ENCODE results near the gene ZXDC. TPM values are rescaled to one million over a fixed set of nuclear protein-coding genes. Genes with fewer than 3 reads are reported as not detected.

ZXDC gene
- total RNA-seq, 1 experiment from 2014 or later = 37.2 TPM

- Mint-ChIP-seq H3K4me3 (ENCODE audit: unreplicated experiment) (no peak overlapping the region), H3K9me3 (ENCODE audit: unreplicated experiment) (no peaks in the 10 kb centered on the region), H3K4me1 (ENCODE audit: insufficient read depth, unreplicated experiment) (peaks cover 9% of the 10 kb centered on the region), H3K36me3 (ENCODE audit: insufficient read depth, unreplicated experiment) (peaks cover 82% of the 10 kb centered on the region), H3K27ac (ENCODE audit: low read depth, unreplicated experiment) (no peak overlapping the region), H3K27me3 (ENCODE audit: insufficient read depth, unreplicated experiment) (no peaks in the 10 kb centered on the region)
- DNase-seq (ENCODE audit: unreplicated experiment) = no peak
- no TSS peak for BruUV-seq (replicated peaks)
- CTCF ChIA-PET = interaction anchor here (0.6 kb wide), 2 partner anchors 295 to 421 kb away, joined by 3 to 5 read pairs; no protein-coding TSS in a partner anchor
- TF ChIP-seq CTCF (IDR thresholded peaks at IDR 0.05; ENCODE audit: unreplicated experiment) = no peak
- intact Hi-C loops (cut with micrococcal nuclease) = no loop called here
- POLR2A ChIA-PET = no interaction called here
Measured at GRCh38 chr3:126464997-126465396, 10.7 kb downstream of the ZXDC start.

GRCh38 chr3:126464494-126464893 lies 11.2 kb downstream of the ZXDC start:
- H3K4me3 Mint-ChIP-seq (ENCODE audit: unreplicated experiment) = no peak overlapping the region
- POLR2A ChIA-PET = no interaction called here
- BruUV-seq (replicated peaks) = no TSS peak
- intact Hi-C loops (cut with micrococcal nuclease) = no loop called here
- TF ChIP-seq CTCF (IDR thresholded peaks at IDR 0.05; ENCODE audit: unreplicated experiment) = no peak
- peaks cover 79% of the 10 kb centered on the region for H3K36me3 Mint-ChIP-seq (ENCODE audit: insufficient read depth, unreplicated experiment)
- no peak overlapping the region for H3K27ac Mint-ChIP-seq (ENCODE audit: low read depth, unreplicated experiment)
- H3K27me3 Mint-ChIP-seq (ENCODE audit: insufficient read depth, unreplicated experiment) = no peaks in the 10 kb centered on the region
- H3K9me3 Mint-ChIP-seq (ENCODE audit: unreplicated experiment) = no peaks in the 10 kb centered on the region
- CTCF ChIA-PET = interaction anchor here (0.6 kb wide), 1 partner anchor 295 kb away, joined by 3 read pairs; no protein-coding TSS in a partner anchor
- DNase-seq (ENCODE audit: unreplicated experiment) = no peak
- peaks cover 6% of the 10 kb centered on the region for H3K4me1 Mint-ChIP-seq (ENCODE audit: insufficient read depth, unreplicated experiment)

- no peak overlapping the region for H3K27ac Mint-ChIP-seq (ENCODE audit: low read depth, unreplicated experiment)
- H3K9me3 Mint-ChIP-seq (ENCODE audit: unreplicated experiment) = no peaks in the 10 kb centered on the region
- peaks cover 2% of the 10 kb centered on the region for H3K4me1 Mint-ChIP-seq (ENCODE audit: insufficient read depth, unreplicated experiment)
- intact Hi-C loops (cut with micrococcal nuclease) = no loop called here
- H3K27me3 Mint-ChIP-seq (ENCODE audit: insufficient read depth, unreplicated experiment) = no peaks in the 10 kb centered on the region
- BruUV-seq (replicated peaks) = no TSS peak
- peaks cover 79% of the 10 kb centered on the region for H3K36me3 Mint-ChIP-seq (ENCODE audit: insufficient read depth, unreplicated experiment)
- H3K4me3 Mint-ChIP-seq (ENCODE audit: unreplicated experiment) = no peak overlapping the region
- DNase-seq (ENCODE audit: unreplicated experiment) = no peak
- TF ChIP-seq CTCF (IDR thresholded peaks at IDR 0.05; ENCODE audit: unreplicated experiment) = no peak
- ChIA-PET POLR2A (no interaction called here), CTCF (interaction anchor here (1.0 kb wide), 1 partner anchor 12 kb away, joined by 3 read pairs; no protein-coding TSS in a partner anchor)
Measured at GRCh38 chr3:126464093-126464492, 11.6 kb downstream of the ZXDC start.

GRCh38 chr3:126463521-126463920 lies 12.2 kb downstream of the ZXDC start:
- no peak for TF ChIP-seq CTCF (IDR thresholded peaks at IDR 0.05; ENCODE audit: unreplicated experiment)
- Mint-ChIP-seq H3K27ac (ENCODE audit: low read depth, unreplicated experiment) (no peak overlapping the region), H3K4me1 (ENCODE audit: insufficient read depth, unreplicated experiment) (no peaks in the 10 kb centered on the region), H3K36me3 (ENCODE audit: insufficient read depth, unreplicated experiment) (peaks cover 76% of the 10 kb centered on the region), H3K9me3 (ENCODE audit: unreplicated experiment) (no peaks in the 10 kb centered on the region), H3K27me3 (ENCODE audit: insufficient read depth, unreplicated experiment) (no peaks in the 10 kb centered on the region), H3K4me3 (ENCODE audit: unreplicated experiment) (no peak overlapping the region)
- DNase-seq (ENCODE audit: unreplicated experiment) = no peak
- CTCF ChIA-PET = interaction anchor here (1.0 kb wide), 1 partner anchor 12 kb away, joined by 3 read pairs; no protein-coding TSS in a partner anchor
- no TSS peak for BruUV-seq (replicated peaks)
- intact Hi-C loops (cut with micrococcal nuclease) = no loop called here
- POLR2A ChIA-PET = no interaction called here

Data from MCF 10A (cell line).